Measurements from ENCODE around the gene ST8SIA4.

The ST8SIA4 gene

GRCh38 chr5:100772006-100772405, 131.1 kb downstream of the ST8SIA4 start:
- Histone ChIP-seq H3K27me3 (ENCODE audit: insufficient read depth, low read length) (no peaks in the 10 kb centered on the region), H2AFZ (ENCODE audit: low read length) (no peak overlapping the region), H3F3A (ENCODE audit: insufficient read depth, low read length) (no peaks in the 10 kb centered on the region), H3K4me2 (ENCODE audit: low read length) (no peak overlapping the region), H3K79me2 (ENCODE audit: insufficient read depth, low read length) (no peaks in the 10 kb centered on the region), H3K9me2 (ENCODE audit: low read depth, low read length) (no peaks in the 10 kb centered on the region), H4K20me1 (ENCODE audit: insufficient read depth, low read length) (no peaks in the 10 kb centered on the region), H3K4me1 (ENCODE audit: insufficient read depth, low read length, severe bottlenecking) (peaks cover 22% of the 10 kb centered on the region), H3K9ac (ENCODE audit: low read length) (no peak overlapping the region), H3K36me3 (ENCODE audit: insufficient read depth, low read length) (no peaks in the 10 kb centered on the region), H3K4me3 (ENCODE audit: low read depth, low read length, poor library complexity, severe bottlenecking) (no peak overlapping the region), H3K27ac (ENCODE audit: low read depth, low read length, poor library complexity, severe bottlenecking) (no peak overlapping the region), H3K9me3 (ENCODE audit: low read length) (no peaks in the 10 kb centered on the region)
- TF ChIP-seq, protein P1, sequence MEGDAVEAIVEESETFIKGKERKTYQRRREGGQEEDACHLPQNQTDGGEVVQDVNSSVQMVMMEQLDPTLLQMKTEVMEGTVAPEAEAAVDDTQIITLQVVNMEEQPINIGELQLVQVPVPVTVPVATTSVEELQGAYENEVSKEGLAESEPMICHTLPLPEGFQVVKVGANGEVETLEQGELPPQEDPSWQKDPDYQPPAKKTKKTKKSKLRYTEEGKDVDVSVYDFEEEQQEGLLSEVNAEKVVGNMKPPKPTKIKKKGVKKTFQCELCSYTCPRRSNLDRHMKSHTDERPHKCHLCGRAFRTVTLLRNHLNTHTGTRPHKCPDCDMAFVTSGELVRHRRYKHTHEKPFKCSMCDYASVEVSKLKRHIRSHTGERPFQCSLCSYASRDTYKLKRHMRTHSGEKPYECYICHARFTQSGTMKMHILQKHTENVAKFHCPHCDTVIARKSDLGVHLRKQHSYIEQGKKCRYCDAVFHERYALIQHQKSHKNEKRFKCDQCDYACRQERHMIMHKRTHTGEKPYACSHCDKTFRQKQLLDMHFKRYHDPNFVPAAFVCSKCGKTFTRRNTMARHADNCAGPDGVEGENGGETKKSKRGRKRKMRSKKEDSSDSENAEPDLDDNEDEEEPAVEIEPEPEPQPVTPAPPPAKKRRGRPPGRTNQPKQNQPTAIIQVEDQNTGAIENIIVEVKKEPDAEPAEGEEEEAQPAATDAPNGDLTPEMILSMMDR (IDR thresholded peaks at IDR 0.05; ENCODE audit: low read length): no peak
- no peak for TF ChIP-seq EZH2 (IDR thresholded peaks at IDR 0.05; ENCODE audit: borderline replicate concordance, low read length)

DNA sequence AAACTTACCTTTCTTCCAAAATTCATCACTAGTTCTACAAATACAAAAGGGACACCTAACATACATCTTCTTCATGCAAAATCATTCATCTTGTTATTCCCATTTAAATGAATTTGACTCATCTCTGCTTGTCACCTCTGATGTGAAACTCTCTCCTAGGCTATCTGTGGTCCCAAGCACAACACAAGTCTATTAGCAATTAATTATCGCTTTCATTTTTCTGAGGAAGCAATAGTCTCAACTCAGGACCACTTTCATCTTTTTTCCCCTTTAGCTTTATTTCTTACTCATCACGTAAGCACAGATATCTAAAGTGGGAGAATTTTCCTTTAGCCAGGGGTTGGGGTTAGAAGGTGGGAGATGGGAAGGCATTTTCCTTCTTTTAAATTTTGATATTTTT, 131.9 kb downstream of the ST8SIA4 start:
- peaks cover 14% of the 10 kb centered on the region for H3K4me1 ChIP-seq (ENCODE audit: insufficient read depth, low read length, severe bottlenecking)
- no peaks in the 10 kb centered on the region for H3F3A ChIP-seq (ENCODE audit: insufficient read depth, low read length)
- H3K9ac ChIP-seq (ENCODE audit: low read length): no peak overlapping the region
- H3K9me3 ChIP-seq (ENCODE audit: low read length): no peaks in the 10 kb centered on the region
- no peak overlapping the region for H2AFZ ChIP-seq (ENCODE audit: low read length)
- no peaks in the 10 kb centered on the region for H3K36me3 ChIP-seq (ENCODE audit: insufficient read depth, low read length)
- H3K79me2 ChIP-seq (ENCODE audit: insufficient read depth, low read length): no peaks in the 10 kb centered on the region
- TF ChIP-seq, protein P1 (IDR thresholded peaks at IDR 0.05; ENCODE audit: low read length): no peak
- no peak for TF ChIP-seq EZH2 (IDR thresholded peaks at IDR 0.05; ENCODE audit: borderline replicate concordance, low read length)
- no peaks in the 10 kb centered on the region for H3K9me2 ChIP-seq (ENCODE audit: low read depth, low read length)
- H3K27me3 ChIP-seq (ENCODE audit: insufficient read depth, low read length): no peaks in the 10 kb centered on the region
- H4K20me1 ChIP-seq (ENCODE audit: insufficient read depth, low read length): no peaks in the 10 kb centered on the region
- no peak overlapping the region for H3K4me2 ChIP-seq (ENCODE audit: low read length)
- no peak overlapping the region for H3K27ac ChIP-seq (ENCODE audit: low read depth, low read length, poor library complexity, severe bottlenecking)
- H3K4me3 ChIP-seq (ENCODE audit: low read depth, low read length, poor library complexity, severe bottlenecking): no peak overlapping the region

- Histone ChIP-seq H2AFZ (ENCODE audit: low read length) (no peak overlapping the region), H3F3A (ENCODE audit: insufficient read depth, low read length) (no peaks in the 10 kb centered on the region), H3K36me3 (ENCODE audit: insufficient read depth, low read length) (no peaks in the 10 kb centered on the region), H3K4me2 (ENCODE audit: low read length) (no peak overlapping the region), H3K27me3 (ENCODE audit: insufficient read depth, low read length) (no peaks in the 10 kb centered on the region), H3K27ac (ENCODE audit: low read depth, low read length, poor library complexity, severe bottlenecking) (no peak overlapping the region), H3K4me1 (ENCODE audit: insufficient read depth, low read length, severe bottlenecking) (no peaks in the 10 kb centered on the region), H3K9me3 (ENCODE audit: low read length) (no peaks in the 10 kb centered on the region), H3K79me2 (ENCODE audit: insufficient read depth, low read length) (no peaks in the 10 kb centered on the region), H3K4me3 (ENCODE audit: low read depth, low read length, poor library complexity, severe bottlenecking) (no peak overlapping the region), H4K20me1 (ENCODE audit: insufficient read depth, low read length) (no peaks in the 10 kb centered on the region), H3K9me2 (ENCODE audit: low read depth, low read length) (no peaks in the 10 kb centered on the region), H3K9ac (ENCODE audit: low read length) (no peak overlapping the region)
- no peak for TF ChIP-seq EZH2 (IDR thresholded peaks at IDR 0.05; ENCODE audit: borderline replicate concordance, low read length)
- TF ChIP-seq, protein P1 (IDR thresholded peaks at IDR 0.05; ENCODE audit: low read length): no peak
These were observed 134.9 kb downstream of the ST8SIA4 start for GRCh38 chr5:100768221-100768620.

Measured in OCI-LY1 (cell line).